Kidney epithelial cell (primary cell): ENCODE data around the gene C17orf113. TPM values are rescaled to one million over a fixed set of nuclear protein-coding genes. Genes with fewer than 3 reads are reported as not detected.

Experiments
- DNase-seq: peaks from one replicate; pipeline ENCODE4 v3.0.0-alpha.2; 2010; ENCODE audit warnings: low read depth
- H3K27me3 ChIP-seq: 2 replicates; pipeline ENCODE4 v1.6.0; 2011; ENCODE audit warnings: low read length; ENCODE audit not compliant: control insufficient read depth, insufficient read depth
- H3K36me3 ChIP-seq: 2 replicates; pipeline ENCODE4 v1.5.1; 2011; ENCODE audit warnings: low read length; ENCODE audit not compliant: control insufficient read depth, insufficient read depth
- H3K4me3 ChIP-seq: 2 replicates; pipeline ENCODE4 v1.5.1; 2011; ENCODE audit warnings: low read depth, mild to moderate bottlenecking, control low read depth, low read length
- total RNA-seq: library from RNA; depleted of rRNA; stranded (reverse); fragments of >200 nt; gene quantifications from 2 replicates; pipeline ENCODE4 v1.2.3, GENCODE V29; 2015
- TF ChIP-seq, protein P1 (sequence below): IDR thresholded peaks from 2 replicates; pipeline ENCODE4 v1.5.1; 2011; ENCODE audit warnings: mild to moderate bottlenecking, moderate library complexity, low read length, control low read depth, inconsistent platforms; ENCODE audit not compliant: insufficient read depth, poor library complexity, severe bottlenecking

Gene C17orf113
- total RNA-seq, 1 donor from 2014 or later, result 0.75 TPM

DNA sequence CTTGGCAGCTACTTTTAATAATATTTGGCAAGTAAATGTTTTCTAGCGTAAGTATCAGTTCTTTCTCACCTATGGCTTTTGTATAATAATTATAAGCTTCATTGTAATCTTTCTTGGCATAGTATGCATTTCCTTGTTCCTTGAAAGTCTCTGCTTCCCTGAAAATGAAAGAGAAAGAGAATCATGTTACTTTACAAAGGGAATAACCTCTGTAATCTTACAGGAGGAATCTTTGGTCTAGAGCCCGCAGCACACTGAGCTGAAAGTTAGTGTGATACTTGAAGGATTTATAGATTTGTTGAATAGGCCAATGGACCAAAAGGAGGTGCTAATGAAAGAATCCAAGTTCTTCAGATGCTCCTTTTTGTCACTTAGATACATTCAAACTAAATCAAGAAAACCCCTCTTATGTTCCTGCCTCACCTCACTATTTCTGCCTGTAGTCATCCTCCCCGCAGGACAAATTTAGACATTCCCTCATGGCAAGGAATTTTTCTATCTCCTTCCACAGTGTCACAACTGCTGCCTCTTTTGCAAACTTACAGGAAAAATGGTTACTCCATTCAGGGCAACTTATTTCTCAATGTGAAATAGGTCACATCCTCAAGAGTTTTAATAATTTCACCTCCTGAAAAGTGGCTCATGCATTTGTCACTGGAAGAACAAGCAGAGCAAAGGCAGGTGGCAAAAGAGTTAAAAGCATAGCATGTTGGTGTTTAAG is 49.8 kb downstream of the C17orf113 start:
- Histone ChIP-seq H3K36me3 (peaks cover 6% of the 10 kb centered on the region), H3K27me3 (no peaks in the 10 kb centered on the region), H3K4me3 (no peak overlapping the region)
- no peak for DNase-seq
- TF ChIP-seq, protein P1, sequence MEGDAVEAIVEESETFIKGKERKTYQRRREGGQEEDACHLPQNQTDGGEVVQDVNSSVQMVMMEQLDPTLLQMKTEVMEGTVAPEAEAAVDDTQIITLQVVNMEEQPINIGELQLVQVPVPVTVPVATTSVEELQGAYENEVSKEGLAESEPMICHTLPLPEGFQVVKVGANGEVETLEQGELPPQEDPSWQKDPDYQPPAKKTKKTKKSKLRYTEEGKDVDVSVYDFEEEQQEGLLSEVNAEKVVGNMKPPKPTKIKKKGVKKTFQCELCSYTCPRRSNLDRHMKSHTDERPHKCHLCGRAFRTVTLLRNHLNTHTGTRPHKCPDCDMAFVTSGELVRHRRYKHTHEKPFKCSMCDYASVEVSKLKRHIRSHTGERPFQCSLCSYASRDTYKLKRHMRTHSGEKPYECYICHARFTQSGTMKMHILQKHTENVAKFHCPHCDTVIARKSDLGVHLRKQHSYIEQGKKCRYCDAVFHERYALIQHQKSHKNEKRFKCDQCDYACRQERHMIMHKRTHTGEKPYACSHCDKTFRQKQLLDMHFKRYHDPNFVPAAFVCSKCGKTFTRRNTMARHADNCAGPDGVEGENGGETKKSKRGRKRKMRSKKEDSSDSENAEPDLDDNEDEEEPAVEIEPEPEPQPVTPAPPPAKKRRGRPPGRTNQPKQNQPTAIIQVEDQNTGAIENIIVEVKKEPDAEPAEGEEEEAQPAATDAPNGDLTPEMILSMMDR, result no peak

DNA sequence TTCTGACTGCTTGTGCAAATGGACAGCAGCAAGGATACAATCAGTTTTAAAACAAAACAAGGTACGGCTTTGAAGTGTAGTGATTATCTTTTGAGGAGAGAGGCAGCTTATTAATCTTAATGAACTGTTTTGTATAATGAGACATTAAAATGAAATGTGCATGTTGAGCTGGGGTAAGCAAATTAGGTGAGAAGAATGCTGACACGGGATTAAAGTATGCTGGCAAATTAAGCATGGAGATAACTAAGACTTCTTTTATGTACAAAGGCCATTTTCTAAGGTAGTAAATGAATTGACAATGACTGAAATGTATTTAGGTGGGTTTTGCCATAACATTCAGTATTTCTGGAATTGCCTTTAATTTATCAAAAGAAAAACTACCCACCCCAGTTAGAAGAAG is 51.9 kb downstream of the C17orf113 start:
- DNase-seq, result no peak
- no peak overlapping the region for H3K4me3 ChIP-seq
- H3K36me3 ChIP-seq, result peaks cover 6% of the 10 kb centered on the region
- no peaks in the 10 kb centered on the region for H3K27me3 ChIP-seq
- TF ChIP-seq, protein P1, result no peak

DNA sequence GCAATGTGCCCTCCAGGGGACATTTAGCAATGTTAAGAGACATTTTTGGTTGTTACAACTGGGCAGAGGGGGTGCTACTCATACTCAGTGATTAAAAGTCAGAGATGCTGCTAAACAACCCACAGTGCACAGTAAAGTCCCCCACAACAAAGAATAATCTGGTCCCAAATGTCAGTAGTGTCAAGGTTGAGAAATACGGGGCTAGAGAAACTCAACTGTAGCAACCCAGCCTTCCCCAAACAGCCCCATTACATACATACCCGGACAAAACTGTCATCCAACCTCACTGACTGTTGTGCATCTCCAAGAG is 53.6 kb downstream of the C17orf113 start:
- no peak overlapping the region for H3K4me3 ChIP-seq
- peaks cover 9% of the 10 kb centered on the region for H3K36me3 ChIP-seq
- DNase-seq, result no peak
- H3K27me3 ChIP-seq, result no peaks in the 10 kb centered on the region
- TF ChIP-seq, protein P1, result no peak

GRCh38 chr17:41992576-41992975 is 57.8 kb downstream of the C17orf113 start:
- TF ChIP-seq, protein P1, result no peak
- no peak for DNase-seq
- H3K36me3 ChIP-seq, result peaks cover 9% of the 10 kb centered on the region
- no peak overlapping the region for H3K4me3 ChIP-seq
- H3K27me3 ChIP-seq, result no peaks in the 10 kb centered on the region

DNA sequence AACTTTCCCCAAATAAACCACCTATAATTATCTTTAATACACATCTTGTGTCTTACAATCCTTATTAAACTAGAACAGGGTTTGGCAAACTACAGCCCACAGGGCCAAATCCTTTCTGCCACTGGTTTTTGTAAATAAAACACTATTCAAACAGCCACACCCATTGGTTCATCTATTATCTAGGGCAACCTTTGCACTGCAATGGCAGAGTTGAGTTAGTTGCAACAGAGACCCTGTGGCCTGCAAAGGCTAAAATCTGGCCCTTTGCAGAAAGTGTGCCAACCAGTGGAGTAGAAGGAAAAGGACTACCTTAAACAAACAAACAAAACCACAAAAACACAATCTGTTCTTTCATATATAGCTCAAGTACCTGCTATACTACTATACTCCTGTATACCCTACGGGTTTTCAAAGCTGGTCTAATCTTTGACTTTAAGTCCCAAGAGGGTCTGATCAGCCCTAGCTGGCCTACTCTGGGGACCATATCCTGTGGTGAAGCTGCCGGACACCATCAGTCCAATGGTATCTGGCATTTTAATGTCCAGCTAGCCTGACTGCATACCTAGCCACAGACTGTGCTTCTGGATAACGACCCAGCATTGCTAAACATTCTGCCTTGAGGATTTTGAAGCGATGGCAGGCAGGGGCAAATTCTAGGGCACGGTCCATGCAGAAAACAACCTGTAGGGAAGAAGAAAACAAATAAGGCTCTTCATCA is 60.5 kb downstream of the C17orf113 start:
- Histone ChIP-seq H3K4me3 (no peak overlapping the region), H3K27me3 (no peaks in the 10 kb centered on the region), H3K36me3 (peaks cover 6% of the 10 kb centered on the region)
- TF ChIP-seq, protein P1, result no peak
- no peak for DNase-seq
